T1000 (cell line): ENCODE results near the gene UBL7.
A peak's percentile ranks its signal among the peaks of the same experiment; 100 is the strongest.

Source experiments
- DNase-seq: peaks from one replicate; lab custom pipeline; 2025; ENCODE audit warnings: mixed read lengths; lab: John Stamatoyannopoulos, UW

The UBL7 gene

GRCh38 chr15:74423431-74424257 lies 37.3 kb downstream of the UBL7 start:
- no peak for DNase-seq

DNA sequence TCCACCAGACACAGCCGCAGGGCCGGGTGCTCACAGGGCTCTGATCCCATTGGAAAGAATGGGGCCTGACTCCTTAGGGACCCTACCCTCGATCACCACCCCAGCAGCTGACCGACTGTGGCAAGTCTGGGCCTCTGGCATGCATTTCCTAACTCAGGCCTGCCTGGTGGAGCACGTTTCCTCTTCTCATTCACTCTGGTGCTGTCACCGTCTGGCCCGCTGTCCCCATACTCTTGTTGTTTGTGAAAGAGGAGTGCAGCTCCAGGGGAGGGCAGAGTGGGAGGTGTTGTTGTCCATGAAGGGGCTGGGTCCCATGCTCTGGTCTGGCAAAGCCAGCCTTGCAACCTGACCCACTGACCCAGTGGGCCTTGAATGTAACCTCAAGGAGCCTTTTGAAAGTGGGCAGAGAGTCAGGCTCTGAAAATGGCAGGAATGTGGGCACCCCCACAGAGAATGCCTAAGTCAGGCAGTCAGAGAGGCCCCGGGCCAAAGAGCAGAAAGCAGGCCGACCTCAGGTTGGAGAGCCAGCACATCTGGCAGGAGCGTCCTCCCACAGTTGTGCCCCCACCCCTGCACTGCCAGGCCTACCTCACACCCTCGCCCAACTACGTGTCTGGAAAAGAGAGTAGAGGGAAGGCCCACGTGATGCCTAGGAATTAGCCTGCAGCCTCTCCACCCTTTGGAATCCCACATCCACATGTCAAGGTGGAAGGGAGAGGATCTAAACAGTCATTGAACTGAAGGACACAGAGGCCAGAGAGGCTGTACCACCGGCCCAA lies 38.1 kb downstream of the UBL7 start:
- peak; percentile 75 for DNase-seq

DNA sequence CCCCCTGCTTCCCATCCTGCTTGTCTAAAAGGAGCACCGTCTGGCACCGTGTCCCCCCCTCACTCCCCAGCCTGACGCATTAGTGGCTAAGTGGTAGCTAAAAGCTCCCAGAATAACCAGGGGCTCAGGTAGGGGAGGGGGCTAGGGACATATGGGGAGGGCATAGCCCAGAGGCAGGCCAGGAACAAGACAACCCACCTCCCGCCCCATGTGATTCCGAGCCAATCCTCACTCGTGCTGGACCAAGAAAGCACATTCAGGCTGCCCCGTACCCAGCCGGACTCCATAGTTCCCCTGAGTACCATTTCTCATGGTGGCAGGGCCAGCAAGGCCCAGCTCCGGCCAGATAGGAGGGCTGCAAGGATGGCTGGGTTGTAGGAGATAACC lies 38.7 kb downstream of the UBL7 start:
- no peak for DNase-seq

GRCh38 chr15:74421302-74422245 lies 39.4 kb downstream of the UBL7 start:
- DNase-seq, result no peak

DNA sequence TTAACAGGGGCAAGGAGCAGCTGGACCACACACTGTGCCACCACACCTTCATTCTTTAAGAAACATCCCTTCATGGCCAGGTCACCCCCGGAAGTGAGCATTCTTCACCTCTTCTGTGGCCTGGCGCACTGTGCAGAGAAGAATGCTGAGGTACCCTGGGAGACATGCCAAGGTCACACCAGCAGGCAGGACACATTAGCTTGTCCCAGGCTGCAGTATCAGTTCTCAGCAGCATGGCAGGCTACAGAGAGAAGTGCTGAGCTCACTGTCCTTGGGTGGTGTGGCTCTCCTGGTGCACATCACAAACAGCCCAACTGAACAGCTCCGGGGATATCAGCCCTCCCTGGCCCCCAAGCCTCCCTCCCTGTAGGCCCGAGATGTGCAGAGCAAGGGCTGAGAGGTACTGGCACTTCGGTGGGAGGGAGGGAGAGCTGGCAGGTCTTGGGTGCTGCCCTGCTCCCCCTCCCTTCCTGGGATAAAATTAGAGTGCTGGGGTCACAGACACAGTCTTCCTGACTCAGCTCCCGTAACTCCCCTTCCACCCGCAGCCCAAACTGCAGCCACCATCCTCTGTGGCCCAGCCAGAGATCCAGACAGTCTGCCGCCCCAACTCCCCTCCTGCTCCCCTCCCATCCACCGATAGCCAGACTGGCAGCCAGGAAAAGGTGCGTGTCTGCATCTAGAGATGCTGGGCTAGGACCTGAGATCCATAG lies 40.6 kb downstream of the UBL7 start:
- DNase-seq, result no peak

GRCh38 chr15:74419432-74419831 lies 41.5 kb downstream of the UBL7 start:
- no peak for DNase-seq

- no peak for DNase-seq
These were observed 42.2 kb downstream of the UBL7 start for GRCh38 chr15:74418575-74419338.

DNA sequence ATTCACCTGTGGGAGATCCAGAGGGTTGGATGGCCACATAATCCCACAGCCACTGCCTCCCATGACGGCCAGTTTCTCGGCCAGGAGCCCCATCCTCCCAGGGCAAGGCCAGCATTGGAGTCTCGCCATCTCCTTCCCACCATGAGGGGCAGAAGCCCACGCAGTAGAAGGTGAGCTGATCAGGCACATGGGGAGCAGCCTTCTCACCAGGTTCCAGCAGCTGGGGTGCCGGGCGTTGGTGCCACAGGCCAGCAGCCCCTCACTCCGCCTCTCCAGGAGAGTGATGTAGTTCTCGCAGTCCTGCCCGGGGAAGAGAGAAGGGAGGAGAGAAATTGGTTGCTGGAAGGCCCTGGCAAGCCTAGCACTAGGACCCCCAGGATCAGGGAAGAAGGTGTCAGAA lies 43.3 kb downstream of the UBL7 start:
- no peak for DNase-seq

DNA sequence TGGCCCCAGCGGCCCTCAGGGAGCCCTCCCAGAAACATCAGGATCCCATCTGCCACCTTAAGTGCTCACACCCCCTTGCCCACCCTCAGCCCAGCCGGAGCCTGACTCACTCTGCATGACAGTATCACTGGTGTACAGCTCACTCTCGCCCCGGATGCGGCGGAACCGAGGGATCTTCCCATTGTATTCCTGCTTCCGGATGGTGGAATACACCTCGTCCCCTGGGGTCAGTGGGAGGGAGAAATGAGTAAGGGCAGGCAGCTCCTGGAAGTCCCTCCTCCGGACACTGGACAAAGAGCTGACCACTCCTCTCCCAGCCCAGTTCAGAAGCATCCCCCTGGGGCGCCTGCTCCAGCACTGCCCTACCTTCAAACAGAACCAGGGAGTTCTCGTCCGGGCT lies 43.7 kb downstream of the UBL7 start:
- DNase-seq, result peak; percentile 63

DNA sequence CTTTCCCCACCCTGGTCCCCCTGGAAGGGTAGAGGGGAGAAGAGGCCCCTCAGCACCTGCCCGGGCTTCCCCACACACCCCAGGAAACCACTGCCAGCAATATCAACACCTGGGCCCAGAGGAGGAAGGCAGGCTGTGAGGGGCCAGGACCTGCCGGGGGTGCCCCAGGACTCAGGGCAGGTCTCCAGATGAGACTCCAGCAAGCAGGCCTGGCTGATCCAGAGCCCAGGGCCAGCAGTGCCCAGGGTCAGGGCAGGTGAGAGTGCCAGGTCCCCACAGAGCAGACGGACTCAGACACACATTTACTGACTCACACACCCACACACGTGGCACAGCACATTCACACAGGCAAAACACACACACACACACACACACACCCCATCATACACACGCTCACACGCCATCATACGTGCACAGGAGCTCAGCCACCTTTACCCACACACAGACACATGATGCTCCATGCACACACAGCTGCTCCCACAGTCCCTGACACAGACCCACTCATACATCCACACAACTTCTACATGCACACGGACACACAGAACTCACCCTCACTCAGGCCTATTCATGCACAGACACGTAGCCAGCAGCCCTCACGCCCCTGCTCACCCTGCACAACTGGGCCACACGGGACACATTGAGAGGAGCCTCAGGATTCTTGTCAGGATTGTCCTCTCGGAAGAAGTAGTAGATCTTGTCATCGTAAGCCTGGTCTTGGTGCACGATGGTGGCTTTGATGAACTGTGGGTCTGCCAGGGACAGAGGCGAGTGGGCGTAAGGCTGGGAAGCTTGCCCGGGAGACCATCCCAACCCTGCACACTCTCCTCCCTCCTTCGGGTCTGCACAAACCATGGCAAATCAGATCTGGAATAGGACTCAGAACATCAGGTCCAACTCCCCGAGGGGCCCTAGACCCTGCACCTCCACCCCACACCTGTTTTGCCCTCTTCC lies 44.7 kb downstream of the UBL7 start:
- DNase-seq, result no peak

DNA sequence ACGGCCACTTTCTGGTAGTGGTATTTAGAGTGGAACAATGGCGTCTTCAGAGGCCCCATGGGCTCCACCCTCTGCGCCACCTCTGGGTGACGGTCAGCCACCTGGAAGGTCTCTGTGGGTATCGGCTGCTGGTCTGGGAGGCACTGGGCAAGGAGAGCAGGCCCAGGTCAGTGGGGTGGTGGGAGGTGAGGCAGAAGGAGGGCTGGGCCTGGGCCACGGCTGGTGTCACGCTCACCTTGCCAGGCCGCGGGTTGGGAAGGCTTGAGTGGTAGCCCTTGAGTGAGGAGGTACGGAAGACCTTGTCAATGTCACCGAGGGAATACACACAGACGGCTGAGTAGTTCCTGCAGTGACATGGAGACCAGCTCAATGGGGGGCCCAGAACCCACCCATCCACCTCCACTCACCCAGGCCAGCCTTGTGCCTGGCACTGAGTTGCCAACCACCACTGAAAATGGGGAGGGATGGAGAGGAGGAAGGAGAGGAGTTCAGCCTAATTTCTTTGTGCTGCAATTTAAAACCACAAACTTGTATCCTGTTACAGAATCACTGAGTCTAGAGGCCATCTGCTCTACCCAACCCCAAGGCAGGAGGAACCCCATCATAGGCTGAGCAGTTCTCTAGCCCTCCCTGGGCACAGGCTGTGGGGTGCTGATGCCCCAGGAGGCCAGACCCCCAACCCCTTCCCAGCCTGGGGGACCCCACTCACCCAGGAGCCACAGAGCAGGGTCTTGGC lies 46.2 kb downstream of the UBL7 start:
- no peak for DNase-seq

DNA sequence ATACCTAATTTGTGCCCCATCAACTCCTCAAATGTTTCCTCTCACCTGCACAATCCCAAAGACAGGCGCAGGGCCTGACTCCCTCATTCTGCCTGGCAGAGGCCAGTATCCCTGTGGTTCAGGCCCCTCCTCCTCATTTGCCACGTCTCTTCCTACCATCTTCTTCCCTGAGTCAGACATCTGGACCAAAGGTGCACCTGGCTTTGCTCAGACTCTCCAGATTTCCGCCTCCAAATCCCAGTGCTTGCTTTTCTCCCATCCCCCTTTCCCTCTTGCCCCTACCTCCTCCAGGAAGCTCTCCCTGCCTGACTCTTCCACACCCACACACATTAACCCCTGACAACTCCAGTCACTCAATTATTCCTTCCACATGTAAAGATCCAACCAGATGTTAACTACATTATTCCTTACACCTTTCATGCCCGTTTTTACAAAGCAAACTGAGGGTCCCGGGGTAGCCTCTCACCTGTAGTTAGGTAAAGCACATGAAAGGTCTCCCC lies 46.8 kb downstream of the UBL7 start:
- no peak for DNase-seq

DNA sequence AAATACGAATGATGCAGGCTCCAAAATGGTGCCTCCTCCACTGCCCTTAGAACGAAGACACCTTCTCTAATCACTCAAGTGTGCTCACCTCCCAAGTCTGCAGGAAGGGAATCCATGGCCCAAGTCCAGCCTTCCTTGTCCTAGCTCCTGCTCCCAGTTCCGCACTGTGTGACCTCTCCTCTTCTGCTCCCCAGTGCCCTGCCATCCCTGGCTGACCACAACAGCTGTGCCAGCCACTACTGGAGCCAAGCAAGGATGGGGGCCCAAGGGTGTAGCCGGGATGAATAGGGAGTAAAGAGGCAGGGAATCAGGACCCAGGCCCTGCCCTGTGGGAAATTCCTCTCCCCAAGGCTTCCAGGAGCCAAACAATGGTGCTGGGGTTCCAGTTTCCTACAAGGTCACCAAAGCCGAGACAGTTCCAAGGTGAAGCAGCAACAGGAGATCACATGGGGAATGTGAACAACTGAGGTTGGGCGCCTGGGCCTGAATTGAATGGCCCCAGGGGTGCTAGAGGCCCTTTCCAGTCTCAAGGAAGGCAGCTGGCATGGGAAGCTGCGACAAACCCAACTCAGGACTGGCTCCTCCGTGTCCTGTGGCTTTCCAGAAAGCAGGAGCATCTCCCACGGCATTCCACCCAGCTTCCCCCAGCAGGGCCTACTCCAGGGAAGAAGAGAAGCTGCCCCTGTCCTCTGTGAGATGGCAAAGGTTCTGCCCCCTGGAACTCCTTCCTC lies 47.4 kb downstream of the UBL7 start:
- no peak for DNase-seq

DNA sequence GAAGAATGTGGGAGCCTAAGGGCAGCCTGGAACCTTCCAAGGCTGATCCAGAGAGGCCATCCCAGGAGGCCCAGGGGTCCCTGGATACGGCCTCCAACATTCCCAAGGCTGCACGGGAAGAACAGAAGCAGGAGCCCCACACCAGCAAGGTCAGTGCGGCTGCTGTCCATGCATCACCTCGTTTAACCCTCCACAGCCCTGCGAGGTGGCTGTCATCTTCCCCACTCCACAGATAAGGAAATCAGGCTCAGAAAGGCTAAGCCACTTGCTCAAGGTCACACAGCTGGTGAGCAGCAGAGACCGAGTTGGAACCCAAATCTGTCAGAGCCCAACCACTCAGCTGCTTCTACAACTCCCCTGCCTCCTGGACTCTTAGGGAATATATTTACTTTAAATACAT lies 48.8 kb downstream of the UBL7 start:
- no peak for DNase-seq

GRCh38 chr15:74411686-74412085 lies 49.3 kb downstream of the UBL7 start:
- DNase-seq, result no peak

GRCh38 chr15:74410502-74410901 lies 50.5 kb downstream of the UBL7 start:
- DNase-seq, result no peak

DNA sequence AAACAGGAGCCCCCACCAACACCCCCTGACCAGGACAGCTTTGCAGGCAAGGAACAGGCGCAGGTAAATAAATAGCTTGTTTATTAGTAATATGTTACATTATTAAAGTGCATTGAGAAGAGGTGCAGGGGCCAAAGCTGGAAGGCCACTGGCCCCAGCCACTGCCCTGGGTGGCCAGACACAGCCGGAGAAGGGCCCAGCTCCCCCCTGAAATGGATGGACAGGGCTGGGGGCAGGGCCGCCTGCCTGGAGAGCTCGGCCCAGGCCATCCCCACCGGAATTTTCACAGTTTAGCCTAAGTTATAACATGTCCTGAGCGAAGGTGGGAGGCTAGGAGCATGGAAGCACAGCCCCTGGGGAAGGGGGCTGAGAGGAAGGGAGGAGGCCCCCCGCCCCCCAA lies 51.7 kb downstream of the UBL7 start:
- DNase-seq, result no peak

DNA sequence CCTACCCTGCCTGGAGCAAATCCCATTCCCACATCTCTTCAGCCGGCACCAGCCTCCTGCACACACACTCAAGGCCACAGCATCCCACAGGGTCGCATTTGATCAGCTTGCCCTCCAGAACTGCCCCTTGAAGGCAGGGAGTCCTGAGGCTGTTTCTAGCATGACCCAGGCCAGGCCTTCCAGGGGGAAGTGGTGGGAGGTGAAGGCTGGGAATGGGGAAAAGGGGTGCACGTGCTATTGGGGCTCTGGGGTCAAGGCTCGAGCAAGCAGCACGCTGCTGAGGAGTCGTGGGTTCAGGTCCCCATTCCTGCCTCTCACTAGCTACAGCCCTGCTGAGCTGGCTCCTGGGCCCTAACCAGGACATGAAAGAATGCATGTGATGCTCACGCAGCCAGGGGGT lies 52.1 kb downstream of the UBL7 start:
- DNase-seq, result no peak
